ENCODE results near the gene CUX1. TPM values are rescaled to one million over a fixed set of nuclear protein-coding genes. Genes with fewer than 3 reads are reported as not detected.

The CUX1 gene
- total and polyA plus RNA-seq, 2 donors (not counting 1 experiment from before 2014, with no cell fraction given) = 22.7 to 38.1 TPM

DNA sequence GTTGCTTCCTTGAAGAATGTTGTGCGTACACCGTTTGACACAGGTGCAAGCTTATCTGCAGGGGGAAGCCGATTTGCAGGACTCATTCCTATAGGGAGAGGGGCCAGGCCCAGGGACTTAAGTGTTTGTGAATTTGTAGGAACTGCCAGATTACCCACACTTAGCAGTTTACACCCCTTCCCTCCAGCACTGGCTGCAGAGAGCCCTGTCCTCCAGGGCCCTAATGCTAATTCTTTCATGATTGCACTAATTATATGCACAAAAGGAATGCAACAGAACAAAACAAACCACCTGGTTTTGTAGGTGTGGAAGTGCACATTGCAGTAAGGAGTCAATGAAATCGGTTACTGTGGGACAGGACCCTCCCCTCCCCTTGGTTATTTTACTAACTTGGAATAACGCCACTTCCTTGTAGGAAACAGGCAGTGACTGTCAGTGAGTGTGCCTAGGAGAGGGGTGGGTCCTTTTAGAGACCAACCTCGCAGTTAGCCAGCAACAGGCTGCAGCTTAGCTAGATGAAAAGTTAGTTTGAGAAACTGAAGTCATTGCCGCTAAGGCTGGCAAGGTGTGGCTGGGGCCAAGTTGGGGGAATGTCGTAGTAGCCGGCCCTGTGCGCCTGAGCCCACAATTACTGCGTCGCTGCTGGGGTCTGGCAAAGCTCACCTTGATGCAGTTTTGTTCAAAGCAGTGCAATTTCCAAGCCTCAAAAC is 60.6 kb downstream of the CUX1 start:
- no peak overlapping the region for H3K4me3 ChIP-seq (replicated peaks in 1 of 4; ENCODE audit: control extremely low read depth in 1 of 4, insufficient read depth in 1 of 4, low read depth in 3 of 4, low read length in 4 of 4)
- no peak for DNase-seq (ENCODE audit: low read depth in 2 of 2)
- no peak overlapping the region for H3K4me2 ChIP-seq (ENCODE audit: extremely low read depth, insufficient read depth, low read length)
- H2AFZ ChIP-seq (ENCODE audit: low read length) = no peak overlapping the region
- no peaks in the 10 kb centered on the region for H3K27me3 ChIP-seq (ENCODE audit: control insufficient read depth, insufficient read depth, low read length)
- no peaks in the 10 kb centered on the region for H3K9me3 ChIP-seq (ENCODE audit: control insufficient read depth, insufficient read depth, low read depth, low read length)
- H3K4me1 ChIP-seq (ENCODE audit: control insufficient read depth, extremely low read depth, insufficient read depth, low read length) = peaks cover 7% of the 10 kb centered on the region
- TF ChIP-seq EZH2 (IDR thresholded peaks at IDR 0.05; ENCODE audit: low read length, missing control alignments) = no peak
- TF ChIP-seq, protein P1, sequence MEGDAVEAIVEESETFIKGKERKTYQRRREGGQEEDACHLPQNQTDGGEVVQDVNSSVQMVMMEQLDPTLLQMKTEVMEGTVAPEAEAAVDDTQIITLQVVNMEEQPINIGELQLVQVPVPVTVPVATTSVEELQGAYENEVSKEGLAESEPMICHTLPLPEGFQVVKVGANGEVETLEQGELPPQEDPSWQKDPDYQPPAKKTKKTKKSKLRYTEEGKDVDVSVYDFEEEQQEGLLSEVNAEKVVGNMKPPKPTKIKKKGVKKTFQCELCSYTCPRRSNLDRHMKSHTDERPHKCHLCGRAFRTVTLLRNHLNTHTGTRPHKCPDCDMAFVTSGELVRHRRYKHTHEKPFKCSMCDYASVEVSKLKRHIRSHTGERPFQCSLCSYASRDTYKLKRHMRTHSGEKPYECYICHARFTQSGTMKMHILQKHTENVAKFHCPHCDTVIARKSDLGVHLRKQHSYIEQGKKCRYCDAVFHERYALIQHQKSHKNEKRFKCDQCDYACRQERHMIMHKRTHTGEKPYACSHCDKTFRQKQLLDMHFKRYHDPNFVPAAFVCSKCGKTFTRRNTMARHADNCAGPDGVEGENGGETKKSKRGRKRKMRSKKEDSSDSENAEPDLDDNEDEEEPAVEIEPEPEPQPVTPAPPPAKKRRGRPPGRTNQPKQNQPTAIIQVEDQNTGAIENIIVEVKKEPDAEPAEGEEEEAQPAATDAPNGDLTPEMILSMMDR (conservative IDR thresholded peaks at IDR 0.05 in 1 of 2, IDR thresholded peaks at IDR 0.05 in 1 of 2; ENCODE audit: low read depth in 1 of 2, low read length in 2 of 2) = no peak
- H3K79me2 ChIP-seq (ENCODE audit: control insufficient read depth, insufficient read depth, low read length) = peaks cover 7% of the 10 kb centered on the region
- no peaks in the 10 kb centered on the region for H4K20me1 ChIP-seq (ENCODE audit: control insufficient read depth, extremely low read depth, insufficient read depth, low read length)
- no peaks in the 10 kb centered on the region for H3K36me3 ChIP-seq (ENCODE audit: control insufficient read depth, insufficient read depth, low read length)
- H3K27ac ChIP-seq (ENCODE audit: insufficient read depth, low read length) = no peak overlapping the region
- no peak overlapping the region for H3K9ac ChIP-seq (ENCODE audit: insufficient read depth, low read length)

DNA sequence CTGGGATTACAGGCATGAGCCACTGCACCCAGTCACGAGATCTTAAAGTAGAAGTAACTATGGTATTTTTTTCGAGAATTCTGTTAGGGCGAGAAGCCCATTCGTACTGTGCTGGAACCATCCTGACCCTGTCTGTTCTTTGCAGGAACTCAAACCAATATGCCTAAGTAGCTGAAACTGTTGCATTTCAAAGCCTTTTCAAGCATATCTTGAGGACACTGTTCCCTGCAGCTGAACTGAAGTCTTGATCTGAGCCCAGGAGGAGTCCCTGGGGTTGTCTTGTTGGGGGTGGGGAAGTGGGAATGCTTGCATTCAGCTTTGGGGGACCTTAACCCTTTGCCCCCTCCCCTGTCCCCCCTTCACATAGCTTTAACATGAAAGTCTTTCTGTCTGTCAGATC is 61.5 kb downstream of the CUX1 start:
- Histone ChIP-seq H3K27ac (ENCODE audit: insufficient read depth, low read length) (no peak overlapping the region), H3K9ac (ENCODE audit: insufficient read depth, low read length) (no peak overlapping the region), H3K9me3 (ENCODE audit: control insufficient read depth, insufficient read depth, low read depth, low read length) (no peaks in the 10 kb centered on the region), H3K36me3 (ENCODE audit: control insufficient read depth, insufficient read depth, low read length) (no peaks in the 10 kb centered on the region), H3K4me2 (ENCODE audit: extremely low read depth, insufficient read depth, low read length) (no peak overlapping the region), H4K20me1 (ENCODE audit: control insufficient read depth, extremely low read depth, insufficient read depth, low read length) (no peaks in the 10 kb centered on the region), H3K79me2 (ENCODE audit: control insufficient read depth, insufficient read depth, low read length) (peaks cover 9% of the 10 kb centered on the region), H2AFZ (ENCODE audit: low read length) (no peak overlapping the region), H3K27me3 (ENCODE audit: control insufficient read depth, insufficient read depth, low read length) (no peaks in the 10 kb centered on the region), H3K4me1 (ENCODE audit: control insufficient read depth, extremely low read depth, insufficient read depth, low read length) (peaks cover 7% of the 10 kb centered on the region), H3K4me3 (replicated peaks in 1 of 4; ENCODE audit: control extremely low read depth in 1 of 4, insufficient read depth in 1 of 4, low read depth in 3 of 4, low read length in 4 of 4) (no peak overlapping the region)
- TF ChIP-seq EZH2 (IDR thresholded peaks at IDR 0.05; ENCODE audit: low read length, missing control alignments) = no peak
- TF ChIP-seq, protein P1 (conservative IDR thresholded peaks at IDR 0.05 in 1 of 2, IDR thresholded peaks at IDR 0.05 in 1 of 2; ENCODE audit: low read depth in 1 of 2, low read length in 2 of 2) = no peak
- DNase-seq (ENCODE audit: low read depth in 2 of 2) = no peak

DNA sequence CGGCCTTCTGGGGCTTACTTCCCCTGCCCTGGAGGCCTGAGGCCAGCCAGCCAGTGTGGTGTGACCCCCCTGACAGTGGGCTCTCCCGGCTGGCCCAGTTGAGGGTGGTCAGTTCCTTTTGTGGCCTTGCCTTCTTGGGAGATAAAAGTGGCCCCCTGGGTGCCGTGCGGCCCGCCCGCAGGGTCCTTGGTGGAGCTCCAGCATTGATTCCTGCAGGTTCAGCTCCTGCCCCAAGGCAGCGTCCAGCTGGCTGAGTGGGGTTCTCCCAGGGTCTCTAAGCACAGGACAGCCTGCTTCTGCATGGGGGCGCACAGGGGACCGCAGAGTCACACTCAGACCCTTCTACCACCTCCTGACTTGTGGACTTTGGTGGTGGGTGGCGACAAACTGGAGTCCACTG is 62.1 kb downstream of the CUX1 start:
- H3K27me3 ChIP-seq (ENCODE audit: control insufficient read depth, insufficient read depth, low read length) = no peaks in the 10 kb centered on the region
- no peak overlapping the region for H3K27ac ChIP-seq (ENCODE audit: insufficient read depth, low read length)
- no peak for TF ChIP-seq EZH2 (IDR thresholded peaks at IDR 0.05; ENCODE audit: low read length, missing control alignments)
- TF ChIP-seq, protein P1 (conservative IDR thresholded peaks at IDR 0.05 in 1 of 2, IDR thresholded peaks at IDR 0.05 in 1 of 2; ENCODE audit: low read depth in 1 of 2, low read length in 2 of 2) = no peak
- no peaks in the 10 kb centered on the region for H4K20me1 ChIP-seq (ENCODE audit: control insufficient read depth, extremely low read depth, insufficient read depth, low read length)
- no peaks in the 10 kb centered on the region for H3K36me3 ChIP-seq (ENCODE audit: control insufficient read depth, insufficient read depth, low read length)
- no peak overlapping the region for H3K4me3 ChIP-seq (replicated peaks in 1 of 4; ENCODE audit: control extremely low read depth in 1 of 4, insufficient read depth in 1 of 4, low read depth in 3 of 4, low read length in 4 of 4)
- H3K4me2 ChIP-seq (ENCODE audit: extremely low read depth, insufficient read depth, low read length) = no peak overlapping the region
- DNase-seq (ENCODE audit: low read depth in 2 of 2) = no peak
- no peaks in the 10 kb centered on the region for H3K9me3 ChIP-seq (ENCODE audit: control insufficient read depth, insufficient read depth, low read depth, low read length)
- no peak overlapping the region for H3K9ac ChIP-seq (ENCODE audit: insufficient read depth, low read length)
- H2AFZ ChIP-seq (ENCODE audit: low read length) = no peak overlapping the region
- peaks cover 7% of the 10 kb centered on the region for H3K4me1 ChIP-seq (ENCODE audit: control insufficient read depth, extremely low read depth, insufficient read depth, low read length)
- peaks cover 11% of the 10 kb centered on the region for H3K79me2 ChIP-seq (ENCODE audit: control insufficient read depth, insufficient read depth, low read length)

Measured in fibroblast of lung (primary cell).